Measurements from ENCODE around the gene PEX11B. TPM values are rescaled to one million over a fixed set of nuclear protein-coding genes. Genes with fewer than 3 reads are reported as not detected.

The PEX11B gene
- total and polyA plus RNA-seq, 2 of the 4 experiments (the other 2 are of a cell fraction), result 15.4 to 24.3 TPM

GRCh38 chr1:145927063-145927886, 8.8 kb upstream of the PEX11B start, which contains the start of gene RBM8A (continued):
- TF ChIP-seq MXI1 (IDR thresholded peaks at IDR 0.05; ENCODE audit: borderline replicate concordance, low read depth, low read length) (no peak; the same call in 1 of the 2 replicates), CHD1 (IDR thresholded peaks at IDR 0.05; ENCODE audit: low read depth, low read length) (0 out of 2 replicates have a peak, but pooled peaks have one; percentile 65), MAZ (IDR thresholded peaks at IDR 0.05; ENCODE audit: borderline replicate concordance, low read depth, low read length) (peak; percentile 15; the same call in 1 of the 2 replicates)

- Histone ChIP-seq H4K8ac (ENCODE audit: low read depth in 2 of 2, low read length in 2 of 2) (peak overlapping the region; percentile 92 to 96; a peak in 3 of 4 replicates), H3K4me3 (ENCODE audit: insufficient read depth, low read depth, low read length) (peak overlapping the region; percentile 76), H4K20me1 (ENCODE audit: insufficient read depth, low read length) (no peaks in the 10 kb centered on the region), H4K5ac (ENCODE audit: low read depth, low read length) (peak overlapping the region; percentile 81; the same call in 1 of the 2 replicates), H3K14ac (replicated peaks; ENCODE audit: low read depth, low read length) (peak overlapping the region; percentile 86), H2BK15ac (ENCODE audit: low read depth, low read length) (no peak overlapping the region), H4K91ac (ENCODE audit: insufficient read depth, low read depth, low read length) (no peak overlapping the region), H3K36me3 (ENCODE audit: control insufficient read depth, insufficient read depth, low read length) (peaks cover 6% of the 10 kb centered on the region), H2BK5ac (ENCODE audit: low read depth, low read length, poor library complexity, severe bottlenecking) (peak overlapping the region; percentile 78), H3K79me1 (ENCODE audit: low read depth in 1 of 2, low read length in 2 of 2) (peaks cover 18 to 27% of the 10 kb centered on the region in 2 experiments; a peak in 3 of 4 replicates), H3K4ac (ENCODE audit: low read depth, low read length) (peak overlapping the region; percentile 86), H3K23ac (ENCODE audit: low read depth, low read length) (0 out of 2 replicates have a peak overlapping the region, but pooled peaks have one; percentile 28), H2AFZ (replicated peaks; ENCODE audit: low read length, poor library complexity) (peak overlapping the region; percentile 91), H3K4me1 (ENCODE audit: control insufficient read depth, insufficient read depth, low read length) (peaks cover 3% of the 10 kb centered on the region), H3K4me2 (ENCODE audit: low read depth, low read length) (peak overlapping the region; percentile 87), H3K27ac (ENCODE audit: insufficient read depth, low read length) (peak overlapping the region; percentile 87), H3K18ac (ENCODE audit: low read depth, low read length) (no peak overlapping the region), H2BK20ac (ENCODE audit: low read depth, low read length) (no peak overlapping the region), H3K9me1 (ENCODE audit: insufficient read depth, low read length) (peaks cover 4% of the 10 kb centered on the region; the same call in 1 of the 2 replicates), H2BK120ac (ENCODE audit: low read depth, low read length) (no peak overlapping the region), H3K9me3 (ENCODE audit: control insufficient read depth, insufficient read depth, low read length) (no peaks in the 10 kb centered on the region), H2AK5ac (ENCODE audit: low read depth, low read length) (peak overlapping the region; percentile 69; the same call in 1 of the 2 replicates), H3K9ac (ENCODE audit: low read depth, low read length) (peak overlapping the region; percentile 92), H3K56ac (ENCODE audit: extremely low read depth, insufficient read depth, low read length) (peak overlapping the region; percentile 37; the same call in 1 of the 2 replicates), H3K27me3 (ENCODE audit: control insufficient read depth, insufficient read depth, low read length) (no peaks in the 10 kb centered on the region), H2AK9ac (replicated peaks; ENCODE audit: low read depth, low read length, poor library complexity) (peak overlapping the region; percentile 18)
- dilution Hi-C loops (cut with HindIII; ENCODE audit: low sequenced_read_pairs, unreplicated experiment) (no loop called here), intact Hi-C loops (cut with micrococcal nuclease) (loop anchor here (2.0 kb wide), 3 partner anchors 30 to 70 kb away; partner anchors contain the start of genes ANKRD34A, POLR3GL and TXNIP), in situ Hi-C loops (cut with MboI; ENCODE audit: low sequenced_read_pairs) (no loop called here)
- CTCF ChIA-PET, result no interaction called here
- peak; percentile 2 for ATAC-seq (ENCODE audit: low read depth)
- WGBS, 2 experiments (ENCODE audit: extremely low coverage in 2 of 2, insufficient read length in 1 of 2), result 50% methylated on average over 2 of the region's 19 CpGs; no CpG with 5 or more reads in 1 of the 2 experiments
- no peak for TF ChIP-seq MAZ (IDR thresholded peaks at IDR 0.05; ENCODE audit: borderline replicate concordance, low read depth, low read length)
- TF ChIP-seq RCOR1 (IDR thresholded peaks at IDR 0.05; ENCODE audit: insufficient replicate concordance, low read length), result no peak
- DNase-seq, result no peak
- BruUV-seq (replicated peaks), result no TSS peak
- POLR2A ChIA-PET (ENCODE audit: unreplicated experiment), result no interaction called here
Observed at GRCh38 chr1:145926686-145927062, 8.2 kb upstream of the PEX11B start.

All from IMR-90 (cell line).